Body of pancreas (tissue), 4 donors: ENCODE measurements around the gene PLGLB2.
"Not testable (repeated sequence)": the region's sequence is repeated elsewhere in the genome, so short reads cannot be mapped to it uniquely, and the experiment has no call there.

ENCODE experiments used
- POLR2A ChIP-seq, 3 donors: fragments of 450-650 bp; IDR thresholded peaks; one replicate each; pipeline ENCODE4 v1.6.1; 2016; ENCODE audit warnings: antibody characterized with exemption in 3 of 3, mild to moderate bottlenecking in 2 of 3
- TF ChIP-seq, protein P1 (sequence below), 7 experiments: fragments of 450-650 bp in 4 of 7; fragments of 200-600 bp in 3 of 7; sonication (generic) in 3 of 7; IDR thresholded peaks; one replicate each; pipeline ENCODE4 v1.5.1; 2016 to 2019; ENCODE audit warnings: antibody characterized with exemption in 7 of 7

DNA sequence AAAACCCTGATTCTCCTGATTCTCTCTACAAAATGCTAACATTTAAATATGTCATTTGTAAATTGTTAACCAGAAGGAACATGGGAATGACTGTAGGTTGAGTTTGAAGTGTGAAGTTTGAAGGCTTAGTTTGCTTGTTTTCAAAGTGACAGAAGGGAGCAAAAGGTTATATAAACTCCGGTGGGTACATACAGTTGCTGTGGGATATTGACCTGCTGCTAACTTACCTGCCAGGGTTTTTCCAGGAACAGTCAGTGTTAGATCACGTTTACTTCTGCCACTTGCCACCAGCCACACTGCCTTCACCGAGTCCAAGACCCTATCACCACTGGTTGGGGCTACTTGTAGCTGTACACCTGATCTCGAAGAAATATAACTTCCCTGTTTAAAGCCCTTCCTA lies 6.9 kb downstream of the PLGLB2 start:
- TF ChIP-seq, protein P1, sequence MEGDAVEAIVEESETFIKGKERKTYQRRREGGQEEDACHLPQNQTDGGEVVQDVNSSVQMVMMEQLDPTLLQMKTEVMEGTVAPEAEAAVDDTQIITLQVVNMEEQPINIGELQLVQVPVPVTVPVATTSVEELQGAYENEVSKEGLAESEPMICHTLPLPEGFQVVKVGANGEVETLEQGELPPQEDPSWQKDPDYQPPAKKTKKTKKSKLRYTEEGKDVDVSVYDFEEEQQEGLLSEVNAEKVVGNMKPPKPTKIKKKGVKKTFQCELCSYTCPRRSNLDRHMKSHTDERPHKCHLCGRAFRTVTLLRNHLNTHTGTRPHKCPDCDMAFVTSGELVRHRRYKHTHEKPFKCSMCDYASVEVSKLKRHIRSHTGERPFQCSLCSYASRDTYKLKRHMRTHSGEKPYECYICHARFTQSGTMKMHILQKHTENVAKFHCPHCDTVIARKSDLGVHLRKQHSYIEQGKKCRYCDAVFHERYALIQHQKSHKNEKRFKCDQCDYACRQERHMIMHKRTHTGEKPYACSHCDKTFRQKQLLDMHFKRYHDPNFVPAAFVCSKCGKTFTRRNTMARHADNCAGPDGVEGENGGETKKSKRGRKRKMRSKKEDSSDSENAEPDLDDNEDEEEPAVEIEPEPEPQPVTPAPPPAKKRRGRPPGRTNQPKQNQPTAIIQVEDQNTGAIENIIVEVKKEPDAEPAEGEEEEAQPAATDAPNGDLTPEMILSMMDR (IDR thresholded peaks at IDR 0.05): not testable (repeated sequence)
- TF ChIP-seq POLR2A (IDR thresholded peaks at IDR 0.05): not testable (repeated sequence)
